Measurements from ENCODE around the gene ANO7. TPM values are rescaled to one million over a fixed set of nuclear protein-coding genes. Genes with fewer than 3 reads are reported as not detected.

ANO7 gene
- total RNA-seq, 2 experiments from 2014 or later = 0.53 to 1.1 TPM

DNA sequence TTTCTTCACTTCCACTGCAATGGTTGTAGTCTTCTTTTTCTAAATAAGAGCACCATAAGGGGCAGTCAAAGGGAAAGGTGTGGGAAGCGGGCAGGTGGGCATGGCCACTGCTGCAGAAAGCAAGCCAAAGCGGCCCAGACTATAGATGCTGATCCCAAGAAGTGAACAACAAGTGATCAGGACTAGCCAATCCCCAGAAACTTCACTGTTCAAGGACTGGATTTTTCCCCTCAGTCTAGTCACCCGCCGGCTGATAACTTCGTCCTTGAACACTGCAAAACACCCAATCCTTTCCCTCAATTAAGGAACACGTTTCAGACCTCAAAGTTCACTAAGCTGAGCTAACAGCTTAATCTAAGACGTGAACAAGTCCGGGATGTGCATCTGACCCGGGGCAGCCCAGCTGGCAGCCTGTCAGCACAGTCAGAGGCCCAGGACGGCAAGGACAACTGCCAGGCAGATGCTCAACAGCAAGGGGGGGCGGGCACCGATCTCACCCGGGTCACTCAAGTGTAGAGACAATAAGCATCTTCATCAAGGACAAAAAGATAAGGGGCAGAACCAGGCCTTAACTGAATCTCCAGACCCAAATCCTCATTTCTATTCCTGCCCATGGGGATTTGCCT is 67.2 kb downstream of the ANO7 start:
- Mint-ChIP-seq H3K4me1 (peaks cover 7% of the 10 kb centered on the region), H3K9me3 (ENCODE audit: low read depth) (no peaks in the 10 kb centered on the region), H3K36me3 (peaks cover 44% of the 10 kb centered on the region), H3K27me3 (no peaks in the 10 kb centered on the region), H3K27ac (no peak overlapping the region), H3K4me3 (no peak overlapping the region)
- CTCF ChIA-PET = no interaction called here
- ATAC-seq = no peak
- peak; percentile 19 for DNase-seq

DNA sequence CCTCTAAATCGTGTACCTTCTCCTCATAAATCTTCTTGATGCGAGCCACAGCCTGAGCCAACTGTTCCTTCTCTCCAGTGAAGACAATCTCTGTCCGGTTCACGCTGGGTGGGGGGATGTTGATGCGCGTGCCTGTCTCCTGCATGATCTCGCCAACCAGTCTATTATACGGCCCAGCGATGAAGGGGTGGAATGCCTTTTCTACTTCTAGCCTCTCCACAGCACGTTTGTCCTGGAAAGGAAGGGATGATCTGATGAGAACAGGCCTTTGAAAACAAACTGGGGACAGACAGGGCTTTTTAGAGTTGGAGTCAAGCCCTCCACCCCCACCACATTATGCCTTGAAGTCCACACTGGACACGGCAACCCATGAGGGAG is 67.7 kb downstream of the ANO7 start:
- Mint-ChIP-seq H3K27ac (no peak overlapping the region), H3K4me3 (no peak overlapping the region), H3K9me3 (ENCODE audit: low read depth) (no peaks in the 10 kb centered on the region), H3K4me1 (peaks cover 7% of the 10 kb centered on the region), H3K27me3 (no peaks in the 10 kb centered on the region), H3K36me3 (peaks cover 45% of the 10 kb centered on the region)
- no peak for DNase-seq
- ATAC-seq = no peak
- CTCF ChIA-PET = no interaction called here

DNA sequence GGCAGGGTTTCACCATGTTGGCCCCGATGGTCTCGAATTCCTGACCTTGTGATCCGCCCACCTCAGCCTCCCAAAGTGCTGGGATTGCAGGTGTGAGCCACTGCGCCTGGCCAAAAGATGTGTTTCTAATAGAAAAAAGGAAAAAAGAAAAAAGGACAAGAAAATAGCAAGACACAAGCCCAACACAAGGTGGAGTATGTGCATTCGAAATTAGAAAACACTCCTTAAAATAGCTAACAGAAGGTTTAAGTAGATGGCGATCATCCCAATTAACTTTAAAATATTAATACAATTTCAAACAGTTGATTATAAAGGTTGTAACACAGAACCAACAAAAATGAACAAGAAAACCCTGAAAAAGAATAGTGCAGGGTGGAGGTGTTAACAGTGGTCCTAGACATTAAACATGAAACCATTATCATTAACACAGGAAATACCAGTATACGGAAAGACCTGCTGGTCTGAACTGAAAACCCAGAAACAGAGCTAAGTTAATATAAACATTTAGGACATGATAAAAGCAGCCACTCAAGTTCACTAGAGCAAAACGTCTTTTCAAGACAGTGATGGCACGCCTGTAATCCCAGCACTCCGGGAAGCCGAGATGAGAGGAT is 69.0 kb downstream of the ANO7 start:
- no peak for ATAC-seq

DNA sequence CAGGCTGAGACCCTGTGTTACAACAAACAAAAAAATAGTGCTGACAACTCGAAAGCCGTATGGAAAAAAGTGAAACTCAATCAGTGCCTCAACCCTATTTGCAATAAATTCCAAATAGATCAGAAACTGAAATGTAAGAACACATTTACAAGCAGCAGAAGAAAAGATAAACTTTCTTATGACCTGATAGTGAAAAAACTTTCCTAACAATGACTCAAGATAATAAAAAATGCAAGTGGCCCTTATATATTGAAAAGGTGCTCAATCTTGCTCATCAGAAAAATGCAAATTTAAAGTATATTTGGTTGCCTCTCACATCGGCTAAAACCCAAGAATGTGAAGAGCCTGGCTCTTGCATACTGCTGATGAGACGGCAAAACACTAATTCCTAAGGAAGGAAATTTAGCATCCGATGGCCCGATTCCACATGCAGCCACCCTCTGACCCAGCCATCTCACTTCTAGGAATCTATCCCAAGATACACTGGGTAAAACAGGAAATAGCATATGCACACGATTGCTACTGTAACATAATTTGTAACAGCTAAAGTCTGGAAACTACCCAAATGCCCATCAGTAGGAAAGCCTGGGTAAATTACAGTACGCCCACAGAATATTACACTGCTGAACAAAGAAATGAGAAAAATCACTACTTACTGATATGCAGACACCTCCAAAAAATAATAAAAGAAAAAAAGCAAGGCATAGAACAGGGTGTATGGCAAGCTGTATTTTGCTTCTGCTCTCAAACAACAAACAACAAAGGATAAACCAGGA is 70.2 kb downstream of the ANO7 start:
- H3K27ac Mint-ChIP-seq = peak overlapping the region; percentile 25
- CTCF ChIA-PET = interaction anchor here (0.9 kb wide), 1 partner anchor 18 kb away, joined by 3 read pairs; no protein-coding TSS in a partner anchor

More for the DNA sequence above, 69.0 kb downstream of the ANO7 start:
- peak; percentile 7 for DNase-seq
- H3K27ac Mint-ChIP-seq = no peak overlapping the region
- H3K36me3 Mint-ChIP-seq = peaks cover 43% of the 10 kb centered on the region
- H3K4me3 Mint-ChIP-seq = no peak overlapping the region
- CTCF ChIA-PET = interaction anchor here (0.6 to 1.2 kb wide), 2 partner anchors 83 to 333 kb away, joined by 3 to 4 read pairs; no protein-coding TSS in a partner anchor
- peaks cover 7% of the 10 kb centered on the region for H3K4me1 Mint-ChIP-seq
- H3K9me3 Mint-ChIP-seq (ENCODE audit: low read depth) = no peaks in the 10 kb centered on the region
- H3K27me3 Mint-ChIP-seq = no peaks in the 10 kb centered on the region

DNA sequence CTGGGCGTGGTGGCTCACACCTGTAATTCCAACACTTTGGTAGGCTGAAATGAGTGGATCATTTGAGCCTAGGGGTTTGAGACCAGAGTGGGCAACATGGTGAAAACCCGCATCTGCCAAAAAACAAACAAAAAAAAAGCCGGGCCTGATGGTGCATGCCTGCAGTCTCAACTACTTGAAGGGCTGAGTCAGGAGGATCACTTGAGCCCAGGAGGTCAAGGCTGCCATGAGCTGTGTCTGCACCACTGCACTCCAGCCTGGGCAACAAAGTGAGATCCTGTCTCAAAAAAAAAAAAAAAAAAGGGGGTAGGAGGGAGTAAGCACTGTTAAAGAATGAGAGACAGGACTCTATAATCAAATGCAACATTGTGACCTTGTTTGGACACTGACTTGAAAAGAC is 72.4 kb downstream of the ANO7 start:
- no peak overlapping the region for H3K4me3 Mint-ChIP-seq
- peaks cover 40% of the 10 kb centered on the region for H3K36me3 Mint-ChIP-seq
- H3K4me1 Mint-ChIP-seq = peaks cover 7% of the 10 kb centered on the region
- CTCF ChIA-PET = no interaction called here
- no peak for DNase-seq
- H3K27me3 Mint-ChIP-seq = no peaks in the 10 kb centered on the region
- H3K9me3 Mint-ChIP-seq (ENCODE audit: low read depth) = no peaks in the 10 kb centered on the region
- no peak overlapping the region for H3K27ac Mint-ChIP-seq
- no peak for ATAC-seq

More for the DNA sequence above, 70.2 kb downstream of the ANO7 start:
- ATAC-seq (no peak), DNase-seq (peak; percentile 2)
- Mint-ChIP-seq H3K27me3 (no peaks in the 10 kb centered on the region), H3K36me3 (peaks cover 45% of the 10 kb centered on the region), H3K4me1 (peaks cover 7% of the 10 kb centered on the region), H3K9me3 (ENCODE audit: low read depth) (no peaks in the 10 kb centered on the region), H3K4me3 (no peak overlapping the region)

DNA sequence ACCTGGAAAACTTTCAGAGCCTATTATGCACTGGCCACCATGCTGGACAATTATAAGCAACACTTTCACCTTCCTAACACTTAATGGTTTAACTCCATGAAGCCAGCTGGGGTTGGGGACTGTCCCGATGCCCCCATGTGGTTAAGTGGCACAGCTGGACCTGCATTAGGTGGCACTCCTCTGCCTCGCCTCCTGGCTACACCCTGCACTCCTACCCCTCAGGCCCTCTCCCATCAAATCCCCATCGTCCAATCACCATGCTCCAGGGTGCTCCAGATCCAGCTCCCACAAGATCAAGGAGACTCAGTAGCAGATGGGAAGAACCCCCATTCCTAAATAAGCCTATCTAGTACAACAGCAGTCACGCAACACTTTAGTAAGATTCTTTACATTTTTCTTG is 73.2 kb downstream of the ANO7 start:
- Mint-ChIP-seq H3K4me1 (peaks cover 7% of the 10 kb centered on the region), H3K9me3 (ENCODE audit: low read depth) (no peaks in the 10 kb centered on the region), H3K4me3 (no peak overlapping the region), H3K27me3 (no peaks in the 10 kb centered on the region), H3K27ac (no peak overlapping the region), H3K36me3 (peaks cover 35% of the 10 kb centered on the region)
- ATAC-seq = no peak
- CTCF ChIA-PET = interaction anchor here (1.3 kb wide), 1 partner anchor 183 kb away, joined by 3 read pairs; no protein-coding TSS in a partner anchor
- no peak for DNase-seq

DNA sequence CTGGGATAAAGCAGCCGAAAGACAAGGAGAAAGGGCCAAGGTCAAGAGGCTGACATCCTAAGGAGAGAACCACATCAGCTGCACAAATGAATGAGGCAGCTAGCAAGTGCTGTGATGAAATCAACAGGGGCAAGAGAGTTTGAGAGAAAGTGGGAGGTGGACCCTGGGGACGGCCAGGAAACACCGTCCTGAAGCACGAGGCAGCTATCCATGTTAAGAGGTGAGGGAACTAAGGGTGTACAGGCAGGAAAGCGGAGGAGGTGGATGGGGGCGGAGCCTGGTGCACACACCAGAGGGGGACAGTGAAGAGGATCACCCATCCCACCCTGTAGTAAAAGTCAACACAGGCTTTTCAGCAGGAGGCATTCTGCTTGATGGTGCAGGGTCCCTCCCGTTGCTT is 74.6 kb downstream of the ANO7 start:
- DNase-seq = no peak

DNA sequence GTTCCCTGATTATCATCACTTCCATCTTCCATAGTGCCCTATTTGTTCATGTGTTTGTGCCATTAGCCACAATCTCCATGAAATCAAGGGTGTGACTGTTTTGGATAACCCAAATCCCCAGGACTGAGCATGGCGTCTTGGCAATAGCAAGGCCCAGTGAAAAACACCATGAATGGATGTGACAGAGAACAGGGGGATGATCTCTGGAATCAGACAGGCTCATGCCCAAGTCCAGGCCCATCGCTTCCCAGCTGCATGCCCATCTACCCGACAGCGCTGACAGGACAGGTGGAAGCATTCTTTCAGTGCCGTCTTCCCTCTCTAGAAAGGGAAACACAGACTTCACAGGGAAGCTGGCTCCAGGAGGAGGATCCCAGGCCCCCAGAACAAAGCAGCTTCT is 77.0 kb downstream of the ANO7 start:
- Mint-ChIP-seq H3K36me3 (peaks cover 35% of the 10 kb centered on the region), H3K4me1 (peaks cover 10% of the 10 kb centered on the region), H3K27ac (no peak overlapping the region), H3K9me3 (ENCODE audit: low read depth) (no peaks in the 10 kb centered on the region), H3K27me3 (no peaks in the 10 kb centered on the region), H3K4me3 (no peak overlapping the region)
- DNase-seq (no peak), ATAC-seq (no peak)
- CTCF ChIA-PET = no interaction called here

More for the DNA sequence above, 74.6 kb downstream of the ANO7 start:
- H3K27me3 Mint-ChIP-seq = no peaks in the 10 kb centered on the region
- peaks cover 5% of the 10 kb centered on the region for H3K4me1 Mint-ChIP-seq
- CTCF ChIA-PET = no interaction called here
- no peak for ATAC-seq
- no peak overlapping the region for H3K27ac Mint-ChIP-seq
- peaks cover 34% of the 10 kb centered on the region for H3K36me3 Mint-ChIP-seq
- H3K4me3 Mint-ChIP-seq = no peak overlapping the region
- no peaks in the 10 kb centered on the region for H3K9me3 Mint-ChIP-seq (ENCODE audit: low read depth)

DNA sequence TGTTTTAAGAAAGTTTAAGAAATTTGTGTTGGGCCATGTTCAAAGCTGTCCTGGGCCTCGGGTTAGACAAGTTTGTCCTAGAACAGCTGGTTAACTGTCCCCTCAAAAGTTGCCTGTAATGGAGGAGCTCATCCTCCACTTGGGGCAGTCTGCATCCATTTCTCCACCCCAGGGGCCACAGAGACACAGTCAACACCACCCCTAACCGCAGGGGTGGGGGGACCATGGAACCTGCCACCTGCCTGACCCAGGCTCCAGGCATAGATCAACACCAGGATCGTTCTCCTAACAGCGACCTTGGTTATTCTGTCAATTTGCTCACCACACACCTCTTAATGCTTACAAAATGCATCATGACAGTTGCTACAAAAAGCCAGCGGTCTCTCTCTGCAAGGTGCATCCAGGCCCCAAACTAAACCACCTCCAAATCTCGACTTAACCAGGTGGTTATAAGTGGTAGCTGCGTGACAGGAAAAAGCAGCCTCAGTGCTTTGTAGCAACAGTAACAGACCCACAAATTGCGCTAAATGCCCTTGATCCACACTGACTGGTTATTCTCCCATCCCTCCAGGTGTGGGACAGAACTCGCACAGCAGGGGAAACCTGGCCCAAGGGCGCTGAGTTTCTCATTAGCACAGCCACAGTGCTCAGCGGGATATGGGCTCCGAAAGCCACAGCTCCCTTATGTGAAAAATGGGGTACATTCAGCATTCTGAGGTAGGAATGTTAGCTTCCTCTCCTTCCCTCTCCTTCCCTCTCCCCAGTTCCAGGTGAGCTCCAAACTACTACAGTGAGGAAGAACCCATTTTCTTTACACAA is 79.0 kb downstream of the ANO7 start:
- CTCF ChIA-PET = no interaction called here
- Mint-ChIP-seq H3K4me1 (peaks cover 22% of the 10 kb centered on the region), H3K27me3 (no peaks in the 10 kb centered on the region), H3K9me3 (ENCODE audit: low read depth) (no peaks in the 10 kb centered on the region), H3K27ac (no peak overlapping the region), H3K4me3 (no peak overlapping the region), H3K36me3 (peaks cover 25% of the 10 kb centered on the region)
- DNase-seq = no peak
- ATAC-seq = no peak

DNA sequence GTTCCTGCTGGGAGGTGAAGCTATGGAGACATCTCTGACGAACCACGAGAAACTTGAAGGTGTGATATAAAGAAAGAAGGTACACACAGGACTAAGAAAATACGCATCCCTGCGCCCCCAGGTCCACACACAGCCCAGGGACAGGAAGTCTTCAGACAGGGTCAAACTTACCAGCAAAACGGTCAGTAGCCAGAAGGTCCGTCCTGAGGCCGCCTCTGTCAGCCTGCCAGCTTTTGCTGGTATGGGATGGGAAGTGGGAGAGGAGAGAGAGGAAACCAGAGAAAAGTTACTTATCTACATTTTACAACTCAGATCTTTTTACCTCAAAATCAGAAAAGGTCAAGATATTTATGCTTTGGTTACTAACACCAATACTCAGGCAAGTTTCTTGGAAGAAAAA is 79.8 kb downstream of the ANO7 start:
- no peak overlapping the region for H3K27ac Mint-ChIP-seq
- ATAC-seq (no peak), DNase-seq (no peak)
- no peaks in the 10 kb centered on the region for H3K9me3 Mint-ChIP-seq (ENCODE audit: low read depth)
- H3K4me1 Mint-ChIP-seq = peaks cover 27% of the 10 kb centered on the region
- peaks cover 16% of the 10 kb centered on the region for H3K36me3 Mint-ChIP-seq
- CTCF ChIA-PET = no interaction called here
- no peaks in the 10 kb centered on the region for H3K27me3 Mint-ChIP-seq
- no peak overlapping the region for H3K4me3 Mint-ChIP-seq

DNA sequence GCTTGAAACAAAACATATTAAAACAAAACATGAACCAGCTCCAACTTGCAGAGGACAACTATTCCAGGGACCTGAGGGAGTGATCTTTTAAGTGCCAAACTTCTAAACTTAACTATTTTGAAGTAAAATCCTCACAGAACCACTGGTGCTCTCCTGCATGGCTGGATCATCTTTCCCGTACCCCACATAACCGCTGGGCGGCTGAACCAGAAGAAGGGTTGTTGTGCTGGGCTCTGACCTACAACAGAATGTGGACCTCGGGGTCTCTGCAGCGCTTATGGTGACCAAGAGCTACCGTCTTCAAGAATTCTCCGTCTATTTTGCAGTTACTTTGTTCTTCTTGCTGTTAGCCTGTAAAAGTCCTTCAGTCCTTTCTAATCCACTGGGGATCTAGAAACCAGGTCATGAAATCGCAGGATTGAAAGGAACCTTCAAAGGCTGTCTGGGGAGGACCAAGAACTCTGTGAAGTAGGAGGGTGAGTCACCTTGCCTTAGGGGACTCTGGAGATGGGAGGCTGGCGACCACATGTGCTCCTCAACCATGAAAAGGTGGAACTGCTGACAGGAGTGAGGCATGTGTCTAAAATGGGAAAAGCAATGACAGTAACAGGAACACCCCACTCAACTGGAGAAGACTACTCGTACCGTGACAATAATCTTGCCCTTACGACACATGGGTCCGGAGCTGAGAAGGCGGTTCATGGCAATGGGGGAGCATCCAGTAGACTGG is 80.4 kb downstream of the ANO7 start:
- Mint-ChIP-seq H3K27me3 (no peaks in the 10 kb centered on the region), H3K36me3 (peaks cover 12% of the 10 kb centered on the region), H3K27ac (no peak overlapping the region), H3K9me3 (ENCODE audit: low read depth) (no peaks in the 10 kb centered on the region), H3K4me3 (no peak overlapping the region), H3K4me1 (peaks cover 31% of the 10 kb centered on the region)
- DNase-seq = no peak
- no peak for ATAC-seq
- CTCF ChIA-PET = no interaction called here

DNA sequence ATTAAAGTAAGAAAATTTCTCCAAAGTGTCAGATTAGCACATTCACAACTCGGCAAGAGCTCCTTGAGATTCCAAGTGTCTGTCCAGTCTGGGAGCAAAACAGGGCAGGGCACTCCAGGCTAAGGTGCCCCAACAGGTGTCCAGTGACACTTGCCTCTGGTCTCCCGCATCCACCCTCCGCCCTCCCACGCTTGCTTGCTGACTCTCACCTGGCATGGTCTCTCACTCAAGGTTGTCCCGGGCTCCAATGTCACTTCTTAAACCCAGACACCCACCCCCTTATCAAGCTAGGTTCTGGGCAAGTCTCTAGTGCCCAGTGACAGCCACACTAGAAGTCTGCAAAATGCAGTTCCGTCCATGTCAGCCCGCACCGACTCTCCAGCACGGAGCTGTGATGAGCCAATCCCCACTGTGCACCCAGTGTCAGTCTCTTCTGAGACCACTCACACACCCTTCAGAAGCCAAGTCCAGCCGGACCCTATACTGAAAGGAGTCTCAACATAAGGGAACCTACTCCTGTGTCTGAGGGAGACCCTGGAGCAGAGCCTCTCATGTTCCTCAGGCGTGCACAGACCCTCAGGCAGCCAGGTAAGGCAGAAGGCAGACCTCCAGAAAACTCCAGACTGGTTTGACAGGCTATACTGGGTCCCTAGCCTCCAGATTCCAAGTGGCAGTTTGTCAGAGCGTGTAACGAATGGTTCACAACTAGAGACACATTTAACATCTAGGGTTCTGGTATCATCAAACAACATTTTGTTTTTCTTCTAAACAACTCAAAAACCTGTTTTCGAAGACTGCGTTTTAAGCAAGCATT is 81.4 kb downstream of the ANO7 start:
- Mint-ChIP-seq H3K27me3 (no peaks in the 10 kb centered on the region), H3K9me3 (ENCODE audit: low read depth) (no peaks in the 10 kb centered on the region), H3K4me3 (no peak overlapping the region), H3K4me1 (peaks cover 33% of the 10 kb centered on the region), H3K27ac (no peak overlapping the region), H3K36me3 (peaks cover 13% of the 10 kb centered on the region)
- ATAC-seq = no peak
- CTCF ChIA-PET = no interaction called here
- DNase-seq = no peak
